OCI-LY7 (cell line): ENCODE data around the gene SOAT1.

Experiments used
- EZH2phosphoT487 ChIP-seq: fragments of 200-600 bp; sonication (generic); IDR thresholded peaks from 2 replicates; pipeline ENCODE4 v1.6.1; 2018; ENCODE audit warnings: low read depth, borderline replicate concordance, mild to moderate bottlenecking, mixed run types, antibody characterized with exemption, low read length, moderate library complexity, mixed read lengths
- TF ChIP-seq, protein P1 (sequence below): fragments of 200-600 bp; sonication (generic); conservative IDR thresholded peaks from 2 replicates; pipeline ENCODE4 v1.5.1; 2014; ENCODE audit warnings: mild to moderate bottlenecking, antibody characterized with exemption, low read length, moderate library complexity, mixed read lengths

DNA sequence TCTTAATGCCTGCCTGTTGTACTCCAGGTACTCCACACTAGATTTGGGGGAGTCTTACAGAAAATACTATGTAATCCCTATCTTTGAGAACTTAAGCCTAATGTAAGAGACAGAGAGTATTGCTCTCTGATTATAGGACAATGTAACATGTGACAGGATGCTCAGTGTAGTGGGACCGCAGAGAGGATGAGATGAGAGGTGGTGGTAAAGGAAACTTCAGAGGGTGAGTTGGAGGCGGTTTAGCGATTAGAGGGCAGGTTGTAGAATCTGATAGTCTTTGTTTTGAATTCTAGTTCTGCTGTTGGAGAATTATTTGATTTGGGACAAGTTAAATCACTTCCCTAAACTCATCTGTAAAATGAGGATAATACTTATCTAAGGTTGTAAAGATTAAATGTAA lies 5.4 kb downstream of the SOAT1 start:
- TF ChIP-seq, protein P1, sequence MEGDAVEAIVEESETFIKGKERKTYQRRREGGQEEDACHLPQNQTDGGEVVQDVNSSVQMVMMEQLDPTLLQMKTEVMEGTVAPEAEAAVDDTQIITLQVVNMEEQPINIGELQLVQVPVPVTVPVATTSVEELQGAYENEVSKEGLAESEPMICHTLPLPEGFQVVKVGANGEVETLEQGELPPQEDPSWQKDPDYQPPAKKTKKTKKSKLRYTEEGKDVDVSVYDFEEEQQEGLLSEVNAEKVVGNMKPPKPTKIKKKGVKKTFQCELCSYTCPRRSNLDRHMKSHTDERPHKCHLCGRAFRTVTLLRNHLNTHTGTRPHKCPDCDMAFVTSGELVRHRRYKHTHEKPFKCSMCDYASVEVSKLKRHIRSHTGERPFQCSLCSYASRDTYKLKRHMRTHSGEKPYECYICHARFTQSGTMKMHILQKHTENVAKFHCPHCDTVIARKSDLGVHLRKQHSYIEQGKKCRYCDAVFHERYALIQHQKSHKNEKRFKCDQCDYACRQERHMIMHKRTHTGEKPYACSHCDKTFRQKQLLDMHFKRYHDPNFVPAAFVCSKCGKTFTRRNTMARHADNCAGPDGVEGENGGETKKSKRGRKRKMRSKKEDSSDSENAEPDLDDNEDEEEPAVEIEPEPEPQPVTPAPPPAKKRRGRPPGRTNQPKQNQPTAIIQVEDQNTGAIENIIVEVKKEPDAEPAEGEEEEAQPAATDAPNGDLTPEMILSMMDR: no peak
- no peak for TF ChIP-seq EZH2phosphoT487
